ENCODE data around the gene CCT5.

- TF ChIP-seq EZH2phosphoT487 (IDR thresholded peaks at IDR 0.05; ENCODE audit: borderline replicate concordance): no peak
- TF ChIP-seq CTCF (conservative IDR thresholded peaks at IDR 0.05; ENCODE audit: low read length): no peak
Observed at GRCh38 chr5:10233011-10233410, 17.1 kb upstream of the CCT5 start.
